MCF 10A (cell line): ENCODE measurements around the gene HDAC10. TPM values are rescaled to one million over a fixed set of nuclear protein-coding genes. Genes with fewer than 3 reads are reported as not detected.

Experiments used
- BruUV-seq: library from RNA; stranded (reverse); fragments of 400-500 nt; replicated peaks from 2 replicates; lab custom pipeline; 2021; lab: Mats Ljungman, UMichigan
- CTCF ChIA-PET: fragments of 300-600 bp; sonication (Branson Sonifier 250); formaldehyde crosslinking; extraction: SDS; loops from one replicate; lab custom pipeline; 2021; ENCODE audit warnings: antibody characterized with exemption, inconsistent platforms; lab: Yijun Ruan, JAX
- POLR2A ChIA-PET: fragments of 300-600, 350-650 bp; sonication (Branson Sonifier 250); formaldehyde crosslinking; extraction: SDS; loops from one replicate; lab custom pipeline; 2020; ENCODE audit warnings: antibody characterized with exemption, inconsistent platforms; lab: Yijun Ruan, JAX
- DNase-seq: peaks from one replicate; pipeline ENCODE4 v3.0.0-alpha.2; 2018; ENCODE audit not compliant: unreplicated experiment
- H3K27ac Mint-ChIP-seq: one replicate; pipeline ENCODE4 v1.8.0; 2022; ENCODE audit warnings: mild to moderate bottlenecking, low read depth, mixed read lengths; ENCODE audit not compliant: unreplicated experiment
- H3K27me3 Mint-ChIP-seq: one replicate; pipeline ENCODE4 v1.8.0; 2022; ENCODE audit warnings: mixed read lengths; ENCODE audit not compliant: insufficient read depth, unreplicated experiment
- H3K36me3 Mint-ChIP-seq: one replicate; pipeline ENCODE4 v1.8.0; 2022; ENCODE audit warnings: mild to moderate bottlenecking, moderate library complexity, mixed read lengths; ENCODE audit not compliant: insufficient read depth, unreplicated experiment
- H3K4me1 Mint-ChIP-seq: one replicate; pipeline ENCODE4 v1.8.0; 2022; ENCODE audit warnings: mixed read lengths; ENCODE audit not compliant: insufficient read depth, unreplicated experiment
- H3K4me3 Mint-ChIP-seq: one replicate; pipeline ENCODE4 v1.8.0; 2022; ENCODE audit warnings: mild to moderate bottlenecking, moderate library complexity, mixed read lengths; ENCODE audit not compliant: unreplicated experiment
- H3K9me3 Mint-ChIP-seq: one replicate; pipeline ENCODE4 v1.8.0; 2022; ENCODE audit warnings: mixed read lengths; ENCODE audit not compliant: unreplicated experiment
- CTCF ChIP-seq: fragments of 200-600 bp; IDR thresholded peaks from one replicate; pipeline ENCODE4 v1.8.0; 2022; ENCODE audit warnings: antibody characterized with exemption, mild to moderate bottlenecking; ENCODE audit not compliant: unreplicated experiment
- intact Hi-C: fragments of 100-400 bp; cut with micrococcal nuclease; formaldehyde crosslinking; loops from 2 replicates; pipeline ENCODE4 v1.14.1; 2022
- total RNA-seq: library from RNA; stranded (reverse); gene quantifications from 2 replicates; pipeline ENCODE4 v1.2.3, GENCODE V29; 2022

The HDAC10 gene
- total RNA-seq, 1 experiment from 2014 or later = 27.5 TPM

- Mint-ChIP-seq H3K4me1 (peaks cover 4% of the 10 kb centered on the region), H3K36me3 (peaks cover 76% of the 10 kb centered on the region), H3K4me3 (no peak overlapping the region), H3K9me3 (no peaks in the 10 kb centered on the region), H3K27me3 (no peaks in the 10 kb centered on the region), H3K27ac (no peak overlapping the region)
- CTCF ChIA-PET = interaction anchor here (0.6 to 0.7 kb wide), 2 partner anchors 8 to 19 kb away, joined by 4 read pairs; no protein-coding TSS in a partner anchor
- intact Hi-C loops = no loop called here
- no peak for DNase-seq
- no peak for TF ChIP-seq CTCF
- no TSS peak for BruUV-seq
- POLR2A ChIA-PET = interaction anchor here (0.6 to 0.8 kb wide), 2 partner anchors 13 to 21 kb away, joined by 3 to 4 read pairs; no protein-coding TSS in a partner anchor
These were observed 33.4 kb upstream of the HDAC10 start for GRCh38 chr22:50284479-50284878.

GRCh38 chr22:50283821-50284220, 32.8 kb upstream of the HDAC10 start:
- no peaks in the 10 kb centered on the region for H3K9me3 Mint-ChIP-seq
- no peak overlapping the region for H3K27ac Mint-ChIP-seq
- ChIA-PET CTCF (interaction anchor here (0.6 kb wide), 1 partner anchor 20 kb away, joined by 4 read pairs; no protein-coding TSS in a partner anchor), POLR2A (interaction anchor here (1.1 to 2.9 kb wide), 2 partner anchors 21 to 38 kb away, joined by 3 to 22 read pairs; no protein-coding TSS in a partner anchor)
- no peak for DNase-seq
- BruUV-seq = no TSS peak
- peaks cover 75% of the 10 kb centered on the region for H3K36me3 Mint-ChIP-seq
- TF ChIP-seq CTCF = no peak
- peaks cover 4% of the 10 kb centered on the region for H3K4me1 Mint-ChIP-seq
- no peak overlapping the region for H3K4me3 Mint-ChIP-seq
- intact Hi-C loops = loop anchor here (2.0 kb wide), 2 partner anchors 43 to 59 kb away; partner anchors contain the start of genes DENND6B and PPP6R2
- no peaks in the 10 kb centered on the region for H3K27me3 Mint-ChIP-seq

GRCh38 chr22:50282361-50283155, 31.5 kb upstream of the HDAC10 start:
- Mint-ChIP-seq H3K4me1 (peaks cover 4% of the 10 kb centered on the region), H3K27ac (no peak overlapping the region), H3K4me3 (peak overlapping the region; percentile 44), H3K36me3 (peaks cover 80% of the 10 kb centered on the region), H3K9me3 (no peaks in the 10 kb centered on the region), H3K27me3 (no peaks in the 10 kb centered on the region)
- ChIA-PET CTCF (interaction anchor here (0.6 to 1.7 kb wide), 4 partner anchors 10 to 334 kb away, joined by 3 to 5 read pairs (median 3); no protein-coding TSS in a partner anchor), POLR2A (interaction anchor here (0.5 to 2.9 kb wide), 5 partner anchors 11 to 135 kb away, joined by 3 to 22 read pairs (median 4); partner anchors contain the start of gene MAPK12)
- BruUV-seq = no TSS peak
- peak; percentile 84 for DNase-seq
- TF ChIP-seq CTCF = no peak
- intact Hi-C loops = loop anchor here (1.0 to 2.0 kb wide), 3 partner anchors 22 to 60 kb away; partner anchors contain the start of genes DENND6B and PPP6R2

- no peak for DNase-seq
- Mint-ChIP-seq H3K27ac (no peak overlapping the region), H3K27me3 (no peaks in the 10 kb centered on the region), H3K4me1 (peaks cover 4% of the 10 kb centered on the region), H3K4me3 (peak overlapping the region; percentile 44), H3K9me3 (no peaks in the 10 kb centered on the region), H3K36me3 (peaks cover 86% of the 10 kb centered on the region)
- intact Hi-C loops = loop anchor here (1.0 to 2.0 kb wide), 3 partner anchors 22 to 61 kb away; partner anchors contain the start of genes DENND6B and PPP6R2
- BruUV-seq = no TSS peak
- ChIA-PET CTCF (interaction anchor here (0.7 to 1.7 kb wide), 3 partner anchors 10 to 60 kb away, joined by 3 to 5 read pairs (median 3); no protein-coding TSS in a partner anchor), POLR2A (interaction anchor here (0.6 to 2.9 kb wide), 4 partner anchors 10 to 23 kb away, joined by 3 to 22 read pairs (median 4); partner anchors contain the start of gene MAPK12)
- TF ChIP-seq CTCF = no peak
These were observed 30.9 kb upstream of the HDAC10 start for GRCh38 chr22:50281957-50282356.
